ENCODE data around the gene CD9. TPM values are rescaled to one million over a fixed set of nuclear protein-coding genes. Genes with fewer than 3 reads are reported as not detected.

CD9 gene
- total RNA-seq, 4 donors from 2014 or later, result 26.7 to 50.6 (median 48.4) TPM

GRCh38 chr12:6253278-6253677 lies 53.1 kb downstream of the CD9 start:
- TF ChIP-seq CTCF (IDR thresholded peaks at IDR 0.05 in 4 of 5, conservative IDR thresholded peaks at IDR 0.05 in 1 of 5), result no peak
- TF ChIP-seq POLR2A (IDR thresholded peaks at IDR 0.05), result no peak
- intact Hi-C loops (cut with DNase I; ENCODE audit: low total_unique reads), result no loop called here

GRCh38 chr12:6254491-6254890 lies 54.3 kb downstream of the CD9 start:
- Histone ChIP-seq H3K27ac (no peak overlapping the region), H3K4me3 (no peak overlapping the region), H3K27me3 (no peaks in the 10 kb centered on the region), H3K36me3 (no peaks in the 10 kb centered on the region), H3K9me3 (no peaks in the 10 kb centered on the region), H3K4me1 (no peaks in the 10 kb centered on the region)
- no peak for TF ChIP-seq CTCF (IDR thresholded peaks at IDR 0.05 in 4 of 5, conservative IDR thresholded peaks at IDR 0.05 in 1 of 5)
- no peak for TF ChIP-seq POLR2A (IDR thresholded peaks at IDR 0.05)
- in situ Hi-C loops (cut with MboI; ENCODE audit: low sequenced_read_pairs in 4 of 4) (no loop called here), intact Hi-C loops (cut with DNase I; ENCODE audit: low total_unique reads) (no loop called here)
- ATAC-seq (no peak), DNase-seq (no peak)

More at GRCh38 chr12:6253278-6253677, 53.1 kb downstream of the CD9 start:
- Histone ChIP-seq H3K27ac (no peak overlapping the region), H3K4me1 (no peaks in the 10 kb centered on the region), H3K4me3 (no peak overlapping the region), H3K36me3 (no peaks in the 10 kb centered on the region), H3K9me3 (no peaks in the 10 kb centered on the region), H3K27me3 (no peaks in the 10 kb centered on the region)
- in situ Hi-C loops (cut with MboI; ENCODE audit: low sequenced_read_pairs in 4 of 4), result no loop called here
- ATAC-seq, result no peak
- no peak for DNase-seq

- H3K4me3 ChIP-seq, result no peak overlapping the region
- H3K4me1 ChIP-seq, result no peaks in the 10 kb centered on the region
- TF ChIP-seq POLR2A (IDR thresholded peaks at IDR 0.05), result no peak
- TF ChIP-seq CTCF (IDR thresholded peaks at IDR 0.05 in 4 of 5, conservative IDR thresholded peaks at IDR 0.05 in 1 of 5), result no peak
- no peaks in the 10 kb centered on the region for H3K9me3 ChIP-seq
- ATAC-seq (no peak), DNase-seq (no peak)
- H3K27ac ChIP-seq, result no peak overlapping the region
- in situ Hi-C loops (cut with MboI; ENCODE audit: low sequenced_read_pairs in 4 of 4) (no loop called here), intact Hi-C loops (cut with DNase I; ENCODE audit: low total_unique reads) (no loop called here)
- H3K27me3 ChIP-seq, result no peaks in the 10 kb centered on the region
- no peaks in the 10 kb centered on the region for H3K36me3 ChIP-seq
These were observed 56.8 kb downstream of the CD9 start for GRCh38 chr12:6257007-6257406.

- TF ChIP-seq CTCF (IDR thresholded peaks at IDR 0.05 in 4 of 5, conservative IDR thresholded peaks at IDR 0.05 in 1 of 5) (no peak), POLR2A (IDR thresholded peaks at IDR 0.05) (no peak)
- ATAC-seq, result no peak
- no peak overlapping the region for H3K27ac ChIP-seq
- no peaks in the 10 kb centered on the region for H3K9me3 ChIP-seq
- H3K4me3 ChIP-seq, result no peak overlapping the region
- no peak for DNase-seq
- no peaks in the 10 kb centered on the region for H3K36me3 ChIP-seq
- H3K27me3 ChIP-seq, result no peaks in the 10 kb centered on the region
- in situ Hi-C loops (cut with MboI; ENCODE audit: low sequenced_read_pairs in 4 of 4), result no loop called here
- peaks cover 0 to 4% of the 10 kb centered on the region in 2 donors for H3K4me1 ChIP-seq
- intact Hi-C loops (cut with DNase I; ENCODE audit: low total_unique reads), result loop anchor here (5.0 kb wide), 1 partner anchor 475 kb away; no protein-coding TSS in a partner anchor
These were observed 62.0 kb downstream of the CD9 start for GRCh38 chr12:6262211-6262610.

GRCh38 chr12:6262623-6263022 lies 62.4 kb downstream of the CD9 start:
- TF ChIP-seq POLR2A (IDR thresholded peaks at IDR 0.05) (no peak), CTCF (IDR thresholded peaks at IDR 0.05 in 4 of 5, conservative IDR thresholded peaks at IDR 0.05 in 1 of 5) (no peak)
- Histone ChIP-seq H3K27ac (no peak overlapping the region), H3K4me1 (peaks cover 0 to 4% of the 10 kb centered on the region in 2 donors), H3K36me3 (no peaks in the 10 kb centered on the region), H3K27me3 (no peaks in the 10 kb centered on the region), H3K9me3 (no peaks in the 10 kb centered on the region), H3K4me3 (no peak overlapping the region)
- intact Hi-C loops (cut with DNase I; ENCODE audit: low total_unique reads), result loop anchor here (5.0 kb wide), 1 partner anchor 475 kb away; no protein-coding TSS in a partner anchor
- no peak for ATAC-seq
- in situ Hi-C loops (cut with MboI; ENCODE audit: low sequenced_read_pairs in 4 of 4), result no loop called here
- DNase-seq, result no peak

Data from gastrocnemius medialis (tissue), 4 donors.